HEK293 (cell line): ENCODE measurements around the gene ANKS6.

Experiments
- CTCF ChIA-PET: fragments of 350-600 bp; formaldehyde crosslinking; extraction: SDS; loops from one replicate; lab custom pipeline; 2021; ENCODE audit warnings: antibody characterized with exemption; lab: Yijun Ruan, JAX
- POLR2A ChIA-PET: fragments of 300-600 bp; formaldehyde crosslinking; extraction: SDS; loops from one replicate; lab custom pipeline; 2020; ENCODE audit warnings: antibody characterized with exemption, inconsistent platforms; lab: Yijun Ruan, JAX
- H3K27ac ChIP-seq: fragments of 200-500 bp; sonication (Bioruptor generic); 2 replicates; pipeline ENCODE4 v1.5.1; 2014; ENCODE audit warnings: low read depth, low read length, control low read depth, inconsistent platforms; ENCODE audit errors: extremely low read depth
- H3K36me3 ChIP-seq, 2 experiments: fragments of 200-500 bp in 1 of 2; sonication (Bioruptor generic) in 1 of 2; 1 replicate in 1 of 2; 2 replicates in 1 of 2; pipeline ENCODE4 v1.5.1; 2014 to 2017; ENCODE audit warnings: inconsistent platforms in 2 of 2, low read length in 2 of 2; ENCODE audit not compliant: control insufficient read depth in 2 of 2, insufficient read depth in 1 of 2
- H3K4me1 ChIP-seq: fragments of 200-500 bp; sonication (Bioruptor generic); 2 replicates; pipeline ENCODE4 v1.5.1; 2014; ENCODE audit warnings: mild to moderate bottlenecking, low read length, inconsistent platforms; ENCODE audit not compliant: control insufficient read depth, insufficient read depth
- H3K4me3 ChIP-seq: 2 replicates; pipeline ENCODE4 v1.5.1; 2011; ENCODE audit warnings: low read depth, mild to moderate bottlenecking, control low read depth, low read length, moderate library complexity
- H3K9me3 ChIP-seq: fragments of 200-500 bp; sonication (Bioruptor generic); 2 replicates; pipeline ENCODE4 v1.5.1; 2014; ENCODE audit warnings: low read depth, low read length, inconsistent platforms; ENCODE audit not compliant: control insufficient read depth, insufficient read depth
- FEZF1 ChIP-seq: fragments of 450-650 bp; formaldehyde crosslinking; IDR thresholded peaks from 2 replicates; pipeline ENCODE4 v1.5.1; 2016; ENCODE audit warnings: missing biosample characterization, missing genetic modification characterization
- GLIS2 ChIP-seq: fragments of 450-650 bp; formaldehyde crosslinking; IDR thresholded peaks from 2 replicates; pipeline ENCODE4 v1.5.1; 2016; ENCODE audit warnings: missing biosample characterization, missing genetic modification characterization
- HOXD13 ChIP-seq: sonication (generic); formaldehyde crosslinking; IDR thresholded peaks from 2 replicates; pipeline ENCODE4 v1.8.0; 2022; ENCODE audit warnings: missing genetic modification reagents, borderline replicate concordance
- KLF8 ChIP-seq: fragments of 450-650 bp; formaldehyde crosslinking; IDR thresholded peaks from 2 replicates; pipeline ENCODE4 v1.5.1; 2016; ENCODE audit warnings: missing biosample characterization, missing genetic modification characterization
- RBAK ChIP-seq: fragments of 450-650 bp; formaldehyde crosslinking; IDR thresholded peaks from 2 replicates; pipeline ENCODE4 v1.5.1; 2016; ENCODE audit warnings: missing biosample characterization, missing genetic modification characterization
- SALL2 ChIP-seq: fragments of 450-650 bp; formaldehyde crosslinking; IDR thresholded peaks from 2 replicates; pipeline ENCODE4 v1.5.0; 2017; ENCODE audit warnings: missing biosample characterization, mild to moderate bottlenecking, missing genetic modification characterization, borderline replicate concordance
- TRIM28 ChIP-seq: IDR thresholded peaks from 2 replicates; pipeline ENCODE4 v1.6.1; 2011; ENCODE audit warnings: low read length, control low read depth, borderline replicate concordance
- ZBTB48 ChIP-seq: fragments of 450-650 bp; formaldehyde crosslinking; IDR thresholded peaks from 2 replicates; pipeline ENCODE4 v1.5.1; 2016; ENCODE audit warnings: missing biosample characterization, missing genetic modification characterization
- ZEB2 ChIP-seq: fragments of 450-650 bp; formaldehyde crosslinking; IDR thresholded peaks from 2 replicates; pipeline ENCODE4 v1.5.1; 2016; ENCODE audit warnings: missing biosample characterization, missing genetic modification characterization
- ZNF114 ChIP-seq: fragments of 450-650 bp; formaldehyde crosslinking; IDR thresholded peaks from 2 replicates; pipeline ENCODE4 v1.5.0; 2017; ENCODE audit warnings: missing biosample characterization, missing genetic modification characterization
- ZNF175 ChIP-seq: fragments of 450-650 bp; formaldehyde crosslinking; IDR thresholded peaks from 2 replicates; pipeline ENCODE4 v1.5.1; 2016; ENCODE audit warnings: missing biosample characterization, missing genetic modification characterization
- ZNF311 ChIP-seq: fragments of 450-650 bp; formaldehyde crosslinking; IDR thresholded peaks from 2 replicates; pipeline ENCODE4 v1.5.1; 2017; ENCODE audit warnings: missing biosample characterization, missing genetic modification characterization, borderline replicate concordance
- ZNF335 ChIP-seq: fragments of 450-650 bp; formaldehyde crosslinking; conservative IDR thresholded peaks from 2 replicates; pipeline ENCODE4 v1.5.1; 2016; ENCODE audit warnings: missing biosample characterization, missing genetic modification characterization
- ZNF48 ChIP-seq: fragments of 450-650 bp; formaldehyde crosslinking; IDR thresholded peaks from 2 replicates; pipeline ENCODE4 v1.5.1; 2016; ENCODE audit warnings: missing biosample characterization, missing genetic modification characterization
- ZNF530 ChIP-seq: fragments of 450-650 bp; formaldehyde crosslinking; IDR thresholded peaks from 2 replicates; pipeline ENCODE4 v1.5.1; 2016; ENCODE audit warnings: low read depth, missing biosample characterization, missing genetic modification characterization
- ZNF571 ChIP-seq: fragments of 450-650 bp; formaldehyde crosslinking; IDR thresholded peaks from 2 replicates; pipeline ENCODE4 v1.5.0; 2017; ENCODE audit warnings: missing biosample characterization, missing genetic modification characterization
- ZNF660 ChIP-seq: fragments of 450-650 bp; IDR thresholded peaks from 2 replicates; pipeline ENCODE4 v1.5.1; 2018; ENCODE audit warnings: missing biosample characterization, mild to moderate bottlenecking, missing genetic modification characterization
- ZNF785 ChIP-seq: fragments of 450-650 bp; formaldehyde crosslinking; IDR thresholded peaks from 2 replicates; pipeline ENCODE4 v1.5.1; 2016; ENCODE audit warnings: missing biosample characterization, missing genetic modification characterization
- TF ChIP-seq, protein P1 (sequence below): fragments of 450-650 bp; IDR thresholded peaks from 2 replicates; pipeline ENCODE4 v1.5.1; 2018; ENCODE audit warnings: missing biosample characterization, missing genetic modification characterization
- TF ChIP-seq, protein P2 (sequence below): fragments of 450-650 bp; formaldehyde crosslinking; IDR thresholded peaks from 2 replicates; pipeline ENCODE4 v1.5.1; 2017; ENCODE audit warnings: missing biosample characterization, mild to moderate bottlenecking, missing genetic modification characterization, moderate library complexity
- TF ChIP-seq, protein P3 (sequence below): fragments of 450-650 bp; formaldehyde crosslinking; IDR thresholded peaks from 2 replicates; pipeline ENCODE4 v1.5.1; 2016; ENCODE audit warnings: missing biosample characterization, missing genetic modification characterization
- TF ChIP-seq, protein P4 (sequence below): fragments of 450-650 bp; formaldehyde crosslinking; IDR thresholded peaks from 2 replicates; pipeline ENCODE4 v1.5.0; 2017; ENCODE audit warnings: missing biosample characterization, missing genetic modification characterization, borderline replicate concordance

The ANKS6 gene

DNA sequence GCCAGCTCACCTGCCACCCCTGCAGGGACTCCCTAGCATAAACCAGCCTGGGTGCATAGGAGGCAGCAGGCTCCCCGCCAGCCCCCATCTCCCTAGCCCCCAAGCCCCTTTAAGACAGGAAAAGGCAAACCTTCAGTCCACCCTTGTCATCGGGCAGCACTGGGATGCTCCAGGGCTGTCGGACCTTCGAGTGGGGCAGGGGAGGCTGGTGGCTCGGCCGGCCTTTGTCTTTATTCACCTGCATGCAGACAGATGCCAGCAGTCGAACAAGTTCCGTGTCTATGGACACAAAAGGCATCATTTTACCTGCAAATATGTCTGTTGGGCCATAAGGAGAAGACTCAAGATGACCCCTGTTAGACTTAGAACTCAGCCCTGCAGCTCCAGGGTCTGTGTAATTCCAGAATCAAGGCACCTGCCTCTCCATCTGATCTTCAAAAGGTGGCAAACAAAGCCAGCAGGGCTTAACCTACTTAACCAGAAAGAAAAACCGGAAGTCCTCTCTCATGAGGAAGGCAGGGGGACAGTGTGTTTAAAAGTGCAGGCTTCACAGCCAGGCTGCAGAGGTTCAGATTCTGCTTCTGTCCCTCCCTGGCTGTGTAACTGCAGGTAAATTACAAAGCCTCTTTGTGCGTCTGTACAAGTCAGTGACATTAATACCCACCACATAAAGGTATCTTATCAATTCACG is 16.2 kb downstream of the ANKS6 start (continued):
- TF ChIP-seq, protein P1, sequence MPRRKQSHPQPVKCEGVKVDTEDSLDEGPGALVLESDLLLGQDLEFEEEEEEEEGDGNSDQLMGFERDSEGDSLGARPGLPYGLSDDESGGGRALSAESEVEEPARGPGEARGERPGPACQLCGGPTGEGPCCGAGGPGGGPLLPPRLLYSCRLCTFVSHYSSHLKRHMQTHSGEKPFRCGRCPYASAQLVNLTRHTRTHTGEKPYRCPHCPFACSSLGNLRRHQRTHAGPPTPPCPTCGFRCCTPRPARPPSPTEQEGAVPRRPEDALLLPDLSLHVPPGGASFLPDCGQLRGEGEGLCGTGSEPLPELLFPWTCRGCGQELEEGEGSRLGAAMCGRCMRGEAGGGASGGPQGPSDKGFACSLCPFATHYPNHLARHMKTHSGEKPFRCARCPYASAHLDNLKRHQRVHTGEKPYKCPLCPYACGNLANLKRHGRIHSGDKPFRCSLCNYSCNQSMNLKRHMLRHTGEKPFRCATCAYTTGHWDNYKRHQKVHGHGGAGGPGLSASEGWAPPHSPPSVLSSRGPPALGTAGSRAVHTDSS (tag by site-specific recombination) = no peak
- TF ChIP-seq ZNF530 (tag by site-specific recombination) = no peak

DNA sequence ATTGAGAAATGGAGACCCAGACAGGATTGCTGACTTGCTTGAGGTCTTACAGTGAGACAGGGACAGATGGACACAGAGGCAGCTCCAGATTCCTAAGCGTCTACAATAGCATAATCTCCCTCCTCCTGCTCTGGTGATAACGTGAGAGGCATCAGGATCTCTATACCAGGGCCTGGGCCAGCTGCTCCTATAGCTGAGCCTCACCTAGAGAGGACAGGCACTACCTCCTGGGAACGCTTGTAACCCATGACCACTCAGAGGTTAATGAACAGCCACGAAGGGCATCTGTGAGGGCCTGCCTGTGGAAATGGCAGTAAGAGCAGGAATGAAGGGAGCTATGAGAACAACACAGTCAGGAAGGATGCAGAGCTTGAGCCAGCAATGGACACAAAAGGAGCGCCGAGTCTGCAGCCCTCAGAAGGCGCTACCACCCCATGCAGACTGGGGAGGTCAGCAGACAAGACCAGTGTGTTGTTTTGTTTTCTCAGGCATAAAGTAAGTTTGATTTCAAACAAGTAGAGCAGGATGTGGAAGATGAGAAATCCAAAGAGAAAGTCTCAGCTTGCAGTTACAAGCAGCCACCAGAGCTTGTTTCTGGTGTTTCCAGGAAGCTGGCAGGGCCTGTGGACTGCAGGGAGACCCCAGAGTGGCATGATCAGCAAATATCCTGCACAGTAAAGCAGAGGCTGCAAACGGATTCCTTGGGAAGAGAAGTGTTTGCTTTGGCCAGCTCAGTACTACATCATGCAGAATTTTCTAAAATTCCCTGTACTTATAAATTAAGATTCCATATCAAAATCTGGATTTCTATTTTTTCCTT is 17.4 kb downstream of the ANKS6 start:
- POLR2A ChIA-PET = no interaction called here
- CTCF ChIA-PET = interaction anchor here (0.7 to 1.3 kb wide), 4 partner anchors 9 to 463 kb away, joined by 3 to 5 read pairs (median 3); no protein-coding TSS in a partner anchor

DNA sequence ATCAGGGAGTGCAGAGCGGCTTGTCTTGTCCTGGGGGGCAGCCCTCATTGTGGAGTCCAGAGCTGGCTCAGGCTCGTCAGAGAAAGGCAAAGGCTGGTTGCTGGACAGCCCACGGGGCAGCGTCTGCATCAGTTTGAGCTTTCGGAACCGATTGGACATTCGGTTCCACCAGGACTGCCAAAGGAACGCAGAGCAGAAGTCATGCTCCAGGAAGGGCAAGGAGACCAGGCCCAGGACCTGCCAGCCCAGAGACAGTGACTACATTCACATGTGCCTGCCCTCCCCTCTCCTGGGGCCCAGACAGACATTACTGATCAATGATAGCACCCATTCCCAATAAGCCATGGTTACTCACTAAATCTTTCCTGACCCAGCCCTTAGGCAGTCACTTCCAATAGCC is 18.1 kb downstream of the ANKS6 start:
- POLR2A ChIA-PET = no interaction called here
- CTCF ChIA-PET = interaction anchor here (1.1 to 1.5 kb wide), 3 partner anchors 37 to 855 kb away, joined by 3 to 5 read pairs (median 5); no protein-coding TSS in a partner anchor
- no peak overlapping the region for H3K27ac ChIP-seq
- TF ChIP-seq ZNF571 (no peak), TRIM28 (no peak), ZNF48 (tag by site-specific recombination) (no peak), ZNF175 (tag by site-specific recombination) (no peak), ZBTB48 (no peak), ZNF114 (tag by site-specific recombination) (no peak), KLF8 (tag by site-specific recombination) (no peak), ZNF335 (tag by site-specific recombination) (no peak), FEZF1 (tag by site-specific recombination) (no peak), ZNF311 (tag by site-specific recombination) (no peak), ZEB2 (tag by site-specific recombination) (no peak)
- TF ChIP-seq, protein P2, sequence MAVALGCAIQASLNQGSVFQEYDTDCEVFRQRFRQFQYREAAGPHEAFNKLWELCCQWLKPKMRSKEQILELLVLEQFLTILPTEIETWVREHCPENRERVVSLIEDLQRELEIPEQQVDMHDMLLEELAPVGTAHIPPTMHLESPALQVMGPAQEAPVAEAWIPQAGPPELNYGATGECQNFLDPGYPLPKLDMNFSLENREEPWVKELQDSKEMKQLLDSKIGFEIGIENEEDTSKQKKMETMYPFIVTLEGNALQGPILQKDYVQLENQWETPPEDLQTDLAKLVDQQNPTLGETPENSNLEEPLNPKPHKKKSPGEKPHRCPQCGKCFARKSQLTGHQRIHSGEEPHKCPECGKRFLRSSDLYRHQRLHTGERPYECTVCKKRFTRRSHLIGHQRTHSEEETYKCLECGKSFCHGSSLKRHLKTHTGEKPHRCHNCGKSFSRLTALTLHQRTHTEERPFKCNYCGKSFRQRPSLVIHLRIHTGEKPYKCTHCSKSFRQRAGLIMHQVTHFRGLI (tag by site-specific recombination) = no peak
- H3K36me3 ChIP-seq = peaks cover 3 to 73% of the 10 kb centered on the region in 2 experiments; a peak in 2 of 3 replicates
- no peak overlapping the region for H3K4me3 ChIP-seq
- no peaks in the 10 kb centered on the region for H3K9me3 ChIP-seq
- no peaks in the 10 kb centered on the region for H3K4me1 ChIP-seq

More for the DNA sequence above, 17.4 kb downstream of the ANKS6 start:
- Histone ChIP-seq H3K9me3 (no peaks in the 10 kb centered on the region), H3K36me3 (peaks cover 3 to 73% of the 10 kb centered on the region in 2 experiments; a peak in 2 of 3 replicates)
- TF ChIP-seq ZNF660 (tag by site-specific recombination) = no peak
- no peak for TF ChIP-seq RBAK (tag by site-specific recombination)
- TF ChIP-seq, protein P3, sequence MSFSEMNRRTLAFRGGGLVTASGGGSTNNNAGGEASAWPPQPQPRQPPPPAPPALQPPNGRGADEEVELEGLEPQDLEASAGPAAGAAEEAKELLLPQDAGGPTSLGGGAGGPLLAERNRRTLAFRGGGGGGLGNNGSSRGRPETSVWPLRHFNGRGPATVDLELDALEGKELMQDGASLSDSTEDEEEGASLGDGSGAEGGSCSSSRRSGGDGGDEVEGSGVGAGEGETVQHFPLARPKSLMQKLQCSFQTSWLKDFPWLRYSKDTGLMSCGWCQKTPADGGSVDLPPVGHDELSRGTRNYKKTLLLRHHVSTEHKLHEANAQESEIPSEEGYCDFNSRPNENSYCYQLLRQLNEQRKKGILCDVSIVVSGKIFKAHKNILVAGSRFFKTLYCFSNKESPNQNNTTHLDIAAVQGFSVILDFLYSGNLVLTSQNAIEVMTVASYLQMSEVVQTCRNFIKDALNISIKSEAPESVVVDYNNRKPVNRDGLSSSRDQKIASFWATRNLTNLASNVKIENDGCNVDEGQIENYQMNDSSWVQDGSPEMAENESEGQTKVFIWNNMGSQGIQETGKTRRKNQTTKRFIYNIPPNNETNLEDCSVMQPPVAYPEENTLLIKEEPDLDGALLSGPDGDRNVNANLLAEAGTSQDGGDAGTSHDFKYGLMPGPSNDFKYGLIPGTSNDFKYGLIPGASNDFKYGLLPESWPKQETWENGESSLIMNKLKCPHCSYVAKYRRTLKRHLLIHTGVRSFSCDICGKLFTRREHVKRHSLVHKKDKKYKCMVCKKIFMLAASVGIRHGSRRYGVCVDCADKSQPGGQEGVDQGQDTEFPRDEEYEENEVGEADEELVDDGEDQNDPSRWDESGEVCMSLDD = no peak
- no peak for TF ChIP-seq GLIS2
- no peak for TF ChIP-seq SALL2 (tag by site-specific recombination)
- no peak for TF ChIP-seq ZNF785
- TF ChIP-seq HOXD13 (CRISPR knock-in tag) = no peak
- TF ChIP-seq, protein P4, sequence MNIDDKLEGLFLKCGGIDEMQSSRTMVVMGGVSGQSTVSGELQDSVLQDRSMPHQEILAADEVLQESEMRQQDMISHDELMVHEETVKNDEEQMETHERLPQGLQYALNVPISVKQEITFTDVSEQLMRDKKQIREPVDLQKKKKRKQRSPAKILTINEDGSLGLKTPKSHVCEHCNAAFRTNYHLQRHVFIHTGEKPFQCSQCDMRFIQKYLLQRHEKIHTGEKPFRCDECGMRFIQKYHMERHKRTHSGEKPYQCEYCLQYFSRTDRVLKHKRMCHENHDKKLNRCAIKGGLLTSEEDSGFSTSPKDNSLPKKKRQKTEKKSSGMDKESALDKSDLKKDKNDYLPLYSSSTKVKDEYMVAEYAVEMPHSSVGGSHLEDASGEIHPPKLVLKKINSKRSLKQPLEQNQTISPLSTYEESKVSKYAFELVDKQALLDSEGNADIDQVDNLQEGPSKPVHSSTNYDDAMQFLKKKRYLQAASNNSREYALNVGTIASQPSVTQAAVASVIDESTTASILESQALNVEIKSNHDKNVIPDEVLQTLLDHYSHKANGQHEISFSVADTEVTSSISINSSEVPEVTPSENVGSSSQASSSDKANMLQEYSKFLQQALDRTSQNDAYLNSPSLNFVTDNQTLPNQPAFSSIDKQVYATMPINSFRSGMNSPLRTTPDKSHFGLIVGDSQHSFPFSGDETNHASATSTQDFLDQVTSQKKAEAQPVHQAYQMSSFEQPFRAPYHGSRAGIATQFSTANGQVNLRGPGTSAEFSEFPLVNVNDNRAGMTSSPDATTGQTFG (tag by site-specific recombination) = no peak
- TF ChIP-seq, all 188 proteins: peak for 0
- no peak overlapping the region for H3K27ac ChIP-seq
- no peak overlapping the region for H3K4me3 ChIP-seq
- H3K4me1 ChIP-seq = no peaks in the 10 kb centered on the region
